H9 (cell line): ENCODE data around the gene ARHGEF16. TPM values are rescaled to one million over a fixed set of nuclear protein-coding genes. Genes with fewer than 3 reads are reported as not detected.

Source experiments
- DNase-seq: peaks from one replicate; pipeline ENCODE4 v3.0.0-alpha.2; 2017
- H2AFZ ChIP-seq: one replicate; pipeline ENCODE4 v1.6.1; 2013; ENCODE audit warnings: mild to moderate bottlenecking, low read length, control low read depth, moderate library complexity
- H2AK5ac ChIP-seq: 2 replicates; pipeline ENCODE4 v1.6.1; 2013; ENCODE audit warnings: low read length, control low read depth, mixed read lengths; ENCODE audit not compliant: insufficient read length
- H2BK120ac ChIP-seq: one replicate; pipeline ENCODE4 v1.6.1; 2013; ENCODE audit warnings: low read depth, mild to moderate bottlenecking, low read length, control low read depth, inconsistent platforms; ENCODE audit not compliant: poor library complexity, severe bottlenecking
- H2BK12ac ChIP-seq: 2 replicates; pipeline ENCODE4 v1.6.1; 2013; ENCODE audit warnings: low read length, control low read depth, mixed read lengths, low read depth; ENCODE audit not compliant: insufficient read length
- H2BK15ac ChIP-seq: 2 replicates; pipeline ENCODE4 v1.6.1; 2013; ENCODE audit warnings: low read depth, low read length, control low read depth
- H2BK20ac ChIP-seq: one replicate; pipeline ENCODE4 v1.6.1; 2013; ENCODE audit warnings: low read depth, mild to moderate bottlenecking, low read length, control low read depth, inconsistent platforms; ENCODE audit not compliant: poor library complexity, severe bottlenecking
- H2BK5ac ChIP-seq: 2 replicates; pipeline ENCODE4 v1.6.1; 2013; ENCODE audit warnings: low read length, control low read depth, mixed read lengths; ENCODE audit not compliant: insufficient read length
- H3K14ac ChIP-seq: 2 replicates; pipeline ENCODE4 v1.6.1; 2013; ENCODE audit warnings: low read length, control low read depth; ENCODE audit not compliant: insufficient read depth
- H3K18ac ChIP-seq: 2 replicates; pipeline ENCODE4 v1.6.1; 2013; ENCODE audit warnings: low read depth, mild to moderate bottlenecking, mixed read lengths, low read length, control low read depth; ENCODE audit not compliant: insufficient read length
- H3K23ac ChIP-seq: 2 replicates; pipeline ENCODE4 v1.6.1; 2013; ENCODE audit warnings: low read length, control low read depth, mixed read lengths, low read depth; ENCODE audit not compliant: insufficient read length
- H3K23me2 ChIP-seq: 2 replicates; pipeline ENCODE4 v1.6.1; 2013; ENCODE audit warnings: low read depth, mild to moderate bottlenecking, mixed read lengths, low read length, control low read depth; ENCODE audit not compliant: insufficient read length, poor library complexity, severe bottlenecking
- H3K27ac ChIP-seq: 2 replicates; pipeline ENCODE4 v1.5.1; 2013; ENCODE audit warnings: low read length, control low read depth, mixed read lengths, low read depth; ENCODE audit not compliant: insufficient read length
- H3K27me3 ChIP-seq: 2 replicates; pipeline ENCODE4 v1.6.1; 2013; ENCODE audit warnings: low read length, control low read depth, inconsistent platforms; ENCODE audit not compliant: insufficient read depth
- H3K4ac ChIP-seq: 2 replicates; pipeline ENCODE4 v1.6.1; 2013; ENCODE audit warnings: low read depth, mild to moderate bottlenecking, control low read depth, inconsistent platforms, low read length, moderate library complexity
- H3K4me1 ChIP-seq: 2 replicates; pipeline ENCODE4 v1.6.1; 2013; ENCODE audit warnings: low read length, control low read depth, inconsistent platforms; ENCODE audit not compliant: insufficient read depth
- H3K4me2 ChIP-seq: 2 replicates; pipeline ENCODE4 v1.6.1; 2013; ENCODE audit warnings: low read length, control low read depth, mixed read lengths; ENCODE audit not compliant: insufficient read length, insufficient read depth
- H3K56ac ChIP-seq: 2 replicates; pipeline ENCODE4 v1.6.1; 2013; ENCODE audit warnings: low read depth, mild to moderate bottlenecking, mixed read lengths, low read length, control low read depth; ENCODE audit not compliant: insufficient read length
- H3K79me1 ChIP-seq: 2 replicates; pipeline ENCODE4 v1.6.1; 2013; ENCODE audit warnings: low read depth, mild to moderate bottlenecking, moderate library complexity, low read length, control low read depth, inconsistent platforms; ENCODE audit not compliant: insufficient read depth, poor library complexity, severe bottlenecking
- H3K79me2 ChIP-seq: 2 replicates; pipeline ENCODE4 v1.6.1; 2013; ENCODE audit warnings: low read length, control low read depth, inconsistent platforms; ENCODE audit not compliant: insufficient read depth
- H3K9ac ChIP-seq: 2 replicates; pipeline ENCODE4 v1.6.1; 2013; ENCODE audit warnings: low read length, control low read depth, mixed read lengths; ENCODE audit not compliant: insufficient read length; ENCODE audit errors: extremely low read depth
- H3K9me3 ChIP-seq: one replicate; pipeline ENCODE4 v1.6.1; 2013; ENCODE audit warnings: low read depth, low read length, inconsistent platforms; ENCODE audit not compliant: control insufficient read depth
- H3T11ph ChIP-seq: one replicate; pipeline ENCODE4 v1.6.1; 2013; ENCODE audit warnings: mild to moderate bottlenecking, low read length, control low read depth, inconsistent platforms
- H4K20me1 ChIP-seq: one replicate; pipeline ENCODE4 v1.6.1; 2013; ENCODE audit not compliant: control insufficient read depth, insufficient read length, insufficient read depth
- H4K5ac ChIP-seq: 2 replicates; pipeline ENCODE4 v1.6.1; 2013; ENCODE audit warnings: low read depth, mild to moderate bottlenecking, mixed read lengths, low read length, control low read depth; ENCODE audit not compliant: insufficient read length
- H4K8ac ChIP-seq: replicated peaks from 2 replicates; pipeline ENCODE4 v1.6.1; 2013; ENCODE audit warnings: low read length, control low read depth, mixed read lengths, low read depth; ENCODE audit not compliant: insufficient read length
- H4K91ac ChIP-seq: 2 replicates; pipeline ENCODE4 v1.6.1; 2013; ENCODE audit warnings: low read depth, mild to moderate bottlenecking, moderate library complexity, mixed read lengths, low read length, control low read depth; ENCODE audit not compliant: insufficient read length
- H3K27ac Mint-ChIP-seq, 3 experiments: 2 replicates in 2 of 3; 3 replicates in 1 of 3; pipeline ENCODE4 v1.8.0; 2020 to 2021; ENCODE audit warnings: mixed read lengths in 3 of 3, mild to moderate bottlenecking in 1 of 3, moderate library complexity in 1 of 3
- H3K27me3 Mint-ChIP-seq: 2 replicates; pipeline ENCODE4 v1.8.0; 2021; ENCODE audit warnings: low read depth, mild to moderate bottlenecking, moderate library complexity, mixed read lengths
- H3K36me3 Mint-ChIP-seq, 3 experiments: 2 replicates in 2 of 3; 3 replicates in 1 of 3; pipeline ENCODE4 v1.8.0; 2020 to 2021; ENCODE audit warnings: low read depth in 3 of 3, mixed read lengths in 3 of 3; ENCODE audit not compliant: insufficient read depth in 1 of 3
- H3K4me1 Mint-ChIP-seq, 2 experiments: 2 replicates each; pipeline ENCODE4 v1.8.0; 2020; ENCODE audit warnings: mixed read lengths in 2 of 2
- H3K4me3 Mint-ChIP-seq, 2 experiments: 2 replicates in 1 of 2; 3 replicates in 1 of 2; pipeline ENCODE4 v1.8.0; 2020 to 2021; ENCODE audit warnings: mild to moderate bottlenecking in 2 of 2, mixed read lengths in 2 of 2, moderate library complexity in 1 of 2
- H3K9me3 Mint-ChIP-seq, 2 experiments: 2 replicates in 1 of 2; 3 replicates in 1 of 2; pipeline ENCODE4 v1.8.0; 2020; ENCODE audit warnings: mild to moderate bottlenecking in 2 of 2, mixed read lengths in 2 of 2, moderate library complexity in 1 of 2
- CTCF ChIP-seq: fragments of 200-600 bp; sonication (generic); conservative IDR thresholded peaks from 3 replicates; pipeline ENCODE4 v1.8.0; 2021; ENCODE audit warnings: antibody characterized with exemption, mild to moderate bottlenecking
- WGBS: extraction: QIAGEN DNeasy Blood & Tissue Kit; methylation state at CpG from one replicate; pipeline ENCODE4 v1.1.7; 2013; ENCODE audit warnings: missing lambda C conversion rate, low lambda C conversion rate, mixed read lengths; ENCODE audit not compliant: insufficient read length; ENCODE audit errors: extremely low coverage; 5-methylcytosine and 5-hydroxymethylcytosine counted together
- total RNA-seq: library from RNA; stranded (reverse); gene quantifications from 2 replicates; pipeline ENCODE4 v1.2.1, GENCODE V29; 2021

ARHGEF16 gene
- total RNA-seq, 1 experiment from 2014 or later, result 48.5 TPM

- no peak overlapping the region for H2AK5ac ChIP-seq
- no peak overlapping the region for H3T11ph ChIP-seq
- no peak overlapping the region for H3K27ac ChIP-seq
- H2BK20ac ChIP-seq, result no peak overlapping the region
- no peaks in the 10 kb centered on the region for H3K79me2 ChIP-seq
- H4K91ac ChIP-seq, result no peak overlapping the region
- no peak overlapping the region for H4K5ac ChIP-seq
- no peak overlapping the region for H3K27ac Mint-ChIP-seq
- peaks cover 14% of the 10 kb centered on the region for H3K27me3 Mint-ChIP-seq
- no peaks in the 10 kb centered on the region for H3K23me2 ChIP-seq
- no CpG with 5 or more reads among the region's 12 CpGs for WGBS
- TF ChIP-seq CTCF, result no peak
- H3K4me1 ChIP-seq, result no peaks in the 10 kb centered on the region
- no peak overlapping the region for H3K23ac ChIP-seq
- H3K4me3 Mint-ChIP-seq, result no peak overlapping the region
- no peak for DNase-seq
- H3K4me2 ChIP-seq, result no peak overlapping the region
- H4K8ac ChIP-seq, result no peak overlapping the region
- no peak overlapping the region for H2BK12ac ChIP-seq
- no peak overlapping the region for H3K14ac ChIP-seq
- H3K4me1 Mint-ChIP-seq, result peaks cover 9 to 18% of the 10 kb centered on the region in 2 experiments; a peak in 3 of 4 replicates
- H2BK15ac ChIP-seq, result no peak overlapping the region
- H3K9me3 ChIP-seq, result no peaks in the 10 kb centered on the region
- H3K36me3 Mint-ChIP-seq, result no peaks in the 10 kb centered on the region
- no peak overlapping the region for H3K18ac ChIP-seq
- H2BK5ac ChIP-seq, result no peak overlapping the region
- H3K79me1 ChIP-seq, result no peaks in the 10 kb centered on the region
- H3K9ac ChIP-seq, result no peak overlapping the region
- H3K4ac ChIP-seq, result no peak overlapping the region
- no peak overlapping the region for H2AFZ ChIP-seq
- no peaks in the 10 kb centered on the region for H4K20me1 ChIP-seq
- H2BK120ac ChIP-seq, result no peak overlapping the region
- H3K56ac ChIP-seq, result no peak overlapping the region
- H3K27me3 ChIP-seq, result no peaks in the 10 kb centered on the region; the same call in 1 of the 2 replicates
- H3K9me3 Mint-ChIP-seq, result no peaks in the 10 kb centered on the region
Measured at GRCh38 chr1:3442901-3443300, 11.6 kb upstream of the ARHGEF16 start.
